GM08714 (cell line): ENCODE measurements around the gene RGL4.

ENCODE experiments used
- H3K4me3 ChIP-seq: fragments of 200-500 bp; sonication (Bioruptor generic); 2 replicates; pipeline ENCODE4 v1.5.1; 2014; ENCODE audit warnings: mild to moderate bottlenecking, low read length, inconsistent platforms
- ZNF274 ChIP-seq: IDR thresholded peaks from 2 replicates; pipeline ENCODE4 v1.6.1; 2012; ENCODE audit warnings: mild to moderate bottlenecking, low read depth, low read length

Gene RGL4

GRCh38 chr22:23685205-23685784, 5.5 kb upstream of the RGL4 start:
- no peak for TF ChIP-seq ZNF274

GRCh38 chr22:23686416-23687024, 4.3 kb upstream of the RGL4 start:
- H3K4me3 ChIP-seq = no peak overlapping the region
- TF ChIP-seq ZNF274 = no peak

More at GRCh38 chr22:23685205-23685784, 5.5 kb upstream of the RGL4 start:
- no peak overlapping the region for H3K4me3 ChIP-seq

- TF ChIP-seq ZNF274 = no peak
- no peak overlapping the region for H3K4me3 ChIP-seq
These were observed 2.7 kb upstream of the RGL4 start for GRCh38 chr22:23688121-23688520.

- H3K4me3 ChIP-seq = no peak overlapping the region
- no peak for TF ChIP-seq ZNF274
These were observed 2.2 kb upstream of the RGL4 start for GRCh38 chr22:23688571-23688970.

- TF ChIP-seq ZNF274 = no peak
- H3K4me3 ChIP-seq = no peak overlapping the region
These were observed 1.4 kb upstream of the RGL4 start for GRCh38 chr22:23689414-23689813.

GRCh38 chr22:23691748-23692423, 1.1 kb downstream of the RGL4 start:
- no peak overlapping the region for H3K4me3 ChIP-seq
- no peak for TF ChIP-seq ZNF274

- TF ChIP-seq ZNF274 = no peak
- H3K4me3 ChIP-seq = no peak overlapping the region
These were observed 1.9 kb downstream of the RGL4 start for GRCh38 chr22:23692598-23693291.

- no peak for TF ChIP-seq ZNF274
- H3K4me3 ChIP-seq = no peak overlapping the region
These were observed 3.3 kb downstream of the RGL4 start for GRCh38 chr22:23693979-23694680.

GRCh38 chr22:23695141-23695540, 4.3 kb downstream of the RGL4 start:
- no peak overlapping the region for H3K4me3 ChIP-seq
- no peak for TF ChIP-seq ZNF274

- TF ChIP-seq ZNF274 = no peak
These were observed 4.9 kb downstream of the RGL4 start for GRCh38 chr22:23695571-23696325.

GRCh38 chr22:23696326-23696851, 5.6 kb downstream of the RGL4 start:
- H3K4me3 ChIP-seq = no peak overlapping the region; the same call in 1 of the 2 replicates
- no peak for TF ChIP-seq ZNF274

More at GRCh38 chr22:23695571-23696325, 4.9 kb downstream of the RGL4 start:
- no peak overlapping the region for H3K4me3 ChIP-seq

- H3K4me3 ChIP-seq = no peak overlapping the region
- TF ChIP-seq ZNF274 = no peak
These were observed 6.5 kb downstream of the RGL4 start for GRCh38 chr22:23697031-23697970.
